ENCODE data around the gene PEX26.

DNA sequence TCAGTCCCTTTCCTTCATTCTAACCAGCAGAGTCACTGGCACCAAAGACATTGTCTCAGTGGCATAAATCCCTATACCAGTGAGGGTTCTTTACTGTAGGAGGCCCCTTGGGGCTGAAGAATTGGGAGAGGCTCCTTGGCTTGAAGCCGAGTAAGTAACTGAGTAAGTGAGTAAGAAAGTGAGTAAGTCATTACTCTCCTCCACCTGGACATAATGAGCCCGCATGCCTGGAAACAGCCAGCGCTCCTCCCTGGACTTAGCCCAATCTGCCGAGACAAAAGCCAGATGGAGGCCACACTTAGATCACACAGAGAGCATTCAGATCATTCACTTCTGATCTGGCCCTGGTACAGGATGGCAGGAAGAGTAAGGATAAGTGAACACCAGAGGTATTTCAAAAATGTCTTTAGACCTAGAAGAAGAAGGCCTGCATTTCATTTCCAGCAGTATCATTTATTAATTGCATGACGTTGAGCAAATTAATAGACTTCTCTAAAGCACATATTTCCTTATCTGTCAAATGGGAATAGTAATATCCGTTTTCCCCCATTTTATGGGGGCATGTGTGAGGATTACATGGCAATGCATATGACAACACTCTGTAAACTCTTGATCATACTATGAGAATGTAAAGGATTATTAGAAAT is 45.2 kb upstream of the PEX26 start:
- TF ChIP-seq, protein P1, sequence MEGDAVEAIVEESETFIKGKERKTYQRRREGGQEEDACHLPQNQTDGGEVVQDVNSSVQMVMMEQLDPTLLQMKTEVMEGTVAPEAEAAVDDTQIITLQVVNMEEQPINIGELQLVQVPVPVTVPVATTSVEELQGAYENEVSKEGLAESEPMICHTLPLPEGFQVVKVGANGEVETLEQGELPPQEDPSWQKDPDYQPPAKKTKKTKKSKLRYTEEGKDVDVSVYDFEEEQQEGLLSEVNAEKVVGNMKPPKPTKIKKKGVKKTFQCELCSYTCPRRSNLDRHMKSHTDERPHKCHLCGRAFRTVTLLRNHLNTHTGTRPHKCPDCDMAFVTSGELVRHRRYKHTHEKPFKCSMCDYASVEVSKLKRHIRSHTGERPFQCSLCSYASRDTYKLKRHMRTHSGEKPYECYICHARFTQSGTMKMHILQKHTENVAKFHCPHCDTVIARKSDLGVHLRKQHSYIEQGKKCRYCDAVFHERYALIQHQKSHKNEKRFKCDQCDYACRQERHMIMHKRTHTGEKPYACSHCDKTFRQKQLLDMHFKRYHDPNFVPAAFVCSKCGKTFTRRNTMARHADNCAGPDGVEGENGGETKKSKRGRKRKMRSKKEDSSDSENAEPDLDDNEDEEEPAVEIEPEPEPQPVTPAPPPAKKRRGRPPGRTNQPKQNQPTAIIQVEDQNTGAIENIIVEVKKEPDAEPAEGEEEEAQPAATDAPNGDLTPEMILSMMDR (IDR thresholded peaks at IDR 0.05; ENCODE audit: borderline replicate concordance, extremely low read depth, low read length, poor library complexity, severe bottlenecking) = no peak
- no peak for TF ChIP-seq EZH2 (IDR thresholded peaks at IDR 0.05; ENCODE audit: borderline replicate concordance, low read depth, low read length, severe bottlenecking)

All from DND-41 (cell line).